Uterus (tissue), 2 donors: ENCODE data around the gene PLB1.

ENCODE experiments used
- CTCF ChIP-seq, 4 experiments: fragments of 200-600 bp in 2 of 4; fragments of 450-650 bp in 2 of 4; sonication (generic) in 2 of 4; IDR thresholded peaks; one replicate each; pipeline ENCODE4 v1.5.1; 2016 to 2019; ENCODE audit warnings: antibody characterized with exemption in 4 of 4, mild to moderate bottlenecking in 2 of 4, moderate library complexity in 1 of 4
- POLR2A ChIP-seq, 2 donors: fragments of 450-650 bp; IDR thresholded peaks; one replicate each; pipeline ENCODE4 v1.6.1; 2016; ENCODE audit warnings: antibody characterized with exemption in 2 of 2, mild to moderate bottlenecking in 1 of 2, moderate library complexity in 1 of 2

GRCh38 chr2:28684142-28684858, 188.4 kb downstream of the PLB1 start:
- TF ChIP-seq CTCF (IDR thresholded peaks at IDR 0.05) (no peak), POLR2A (IDR thresholded peaks at IDR 0.05) (no peak)
